HG02759 (cell line): ENCODE results near the gene ZPR1.
"Not testable (repeated sequence)": the region's sequence is repeated elsewhere in the genome, so short reads cannot be mapped to it uniquely, and the experiment has no call there.

Source experiments
- ATAC-seq: cut with Tn5 transposase; IDR thresholded peaks from one replicate; pipeline ENCODE4 v1.9.1; 2021; ENCODE audit warnings: mild to moderate bottlenecking, moderate library complexity; ENCODE audit not compliant: unreplicated experiment

ZPR1 gene

GRCh38 chr11:116825434-116825833 lies 37.6 kb upstream of the ZPR1 start:
- no peak for ATAC-seq

DNA sequence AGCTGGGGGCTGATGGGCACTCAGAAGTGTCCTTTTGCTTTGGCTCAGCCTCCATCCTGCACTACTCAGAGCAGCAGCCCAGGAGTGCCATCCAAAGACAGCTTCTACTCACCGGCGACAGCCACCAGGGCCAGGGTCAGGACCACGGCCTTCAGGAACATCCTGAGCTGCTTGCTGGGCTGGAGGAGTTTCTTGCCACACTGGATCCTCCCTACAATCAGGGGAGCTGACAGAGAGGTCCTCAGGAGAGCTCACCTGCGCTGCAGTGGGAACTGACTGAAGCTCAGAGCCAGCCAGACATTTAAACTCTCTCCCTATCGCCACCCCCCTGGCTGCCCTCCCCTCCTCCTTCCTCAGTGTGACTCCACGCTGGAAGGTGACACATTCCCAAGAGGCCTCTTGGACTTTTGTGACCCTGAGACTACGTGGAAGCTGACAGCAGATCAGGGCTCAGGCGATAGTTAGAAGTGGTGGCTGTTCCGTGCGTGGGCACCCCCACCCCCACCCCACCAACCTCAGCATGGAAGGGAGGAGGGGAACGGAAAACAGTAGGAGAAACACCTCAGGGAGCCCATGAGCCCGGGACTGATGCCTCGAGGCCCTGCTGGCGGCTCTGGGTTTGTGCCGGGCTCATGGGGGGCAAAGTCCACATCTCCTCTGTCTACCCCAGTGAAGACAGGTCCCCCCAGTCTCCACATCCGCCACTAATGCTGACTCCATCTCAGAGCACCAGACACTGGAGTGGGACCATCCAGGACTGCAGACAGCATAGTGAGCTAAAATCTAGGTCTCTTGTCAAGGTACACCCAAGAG lies 35.4 kb upstream of the ZPR1 start, which contains the start of gene APOA4:
TSS of gene APOA4 (minus strand) at position 274 of the 813 bp plus-strand sequence. CDS start at position 161, 113 bp downstream.
- no peak for ATAC-seq

- no peak for ATAC-seq
Observed at GRCh38 chr11:116822575-116822974, 34.8 kb upstream of the ZPR1 start.

- no peak for ATAC-seq
Observed at GRCh38 chr11:116821050-116821918, 33.5 kb upstream of the ZPR1 start.

- ATAC-seq, result no peak
Observed at GRCh38 chr11:116819049-116819448, 31.2 kb upstream of the ZPR1 start.

DNA sequence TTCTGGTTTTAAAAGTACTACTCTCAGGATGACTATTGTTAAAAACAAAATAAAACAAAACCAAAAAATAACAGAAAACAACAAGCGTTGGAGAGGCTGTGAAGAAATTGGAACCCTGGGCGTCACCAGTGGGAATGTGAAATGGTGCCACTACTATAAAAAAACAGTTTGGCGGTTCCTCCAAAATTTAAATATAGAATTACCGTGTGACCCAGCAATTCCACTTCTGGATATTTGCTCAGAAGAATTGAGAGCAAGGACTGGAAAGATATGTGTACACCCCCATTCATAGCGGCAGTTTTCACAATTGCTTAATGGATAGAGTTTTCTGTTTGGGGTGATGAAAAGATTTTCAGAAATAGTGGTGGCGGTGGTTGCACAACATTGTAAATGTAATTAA lies 26.7 kb upstream of the ZPR1 start:
- no peak for ATAC-seq

GRCh38 chr11:116813781-116814471 lies 26.1 kb upstream of the ZPR1 start:
- no peak for ATAC-seq

DNA sequence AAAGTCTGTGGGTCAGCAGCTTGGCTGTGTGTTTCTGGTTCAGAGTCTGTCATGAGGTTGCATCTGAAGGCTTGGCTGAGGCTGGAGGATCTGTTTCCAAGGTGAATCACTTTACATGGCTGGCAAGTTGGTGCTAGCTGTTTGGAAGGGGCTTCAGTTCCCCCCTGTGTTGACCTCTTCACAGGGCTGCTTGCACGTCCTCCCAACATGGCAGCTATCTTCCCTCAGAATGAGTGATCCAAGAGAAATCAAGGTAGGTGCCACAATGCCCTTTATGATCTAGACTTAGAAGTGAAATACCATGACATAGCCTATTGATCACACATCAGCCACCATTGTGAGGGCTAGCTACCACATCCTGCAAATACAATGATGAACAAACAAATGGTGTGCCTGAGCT lies 25.3 kb upstream of the ZPR1 start:
- no peak for ATAC-seq

DNA sequence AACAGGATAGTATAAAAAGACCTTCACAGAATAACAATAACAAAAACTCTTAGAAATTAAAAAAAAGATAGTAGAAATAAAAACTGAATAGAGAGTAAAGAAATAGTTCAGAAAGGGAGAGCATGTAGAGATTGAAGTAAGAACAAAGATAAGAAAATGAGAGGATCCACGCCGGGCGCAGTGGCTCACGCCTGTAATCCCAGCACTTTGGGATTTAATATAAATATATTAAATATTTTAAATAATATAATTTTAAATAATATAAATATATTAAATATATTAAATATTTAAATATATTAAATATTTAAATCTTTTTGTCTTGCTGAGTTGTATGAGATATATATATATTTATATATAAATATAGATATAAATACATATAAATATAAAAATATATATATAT lies 24.3 kb upstream of the ZPR1 start:
- ATAC-seq, result no peak

DNA sequence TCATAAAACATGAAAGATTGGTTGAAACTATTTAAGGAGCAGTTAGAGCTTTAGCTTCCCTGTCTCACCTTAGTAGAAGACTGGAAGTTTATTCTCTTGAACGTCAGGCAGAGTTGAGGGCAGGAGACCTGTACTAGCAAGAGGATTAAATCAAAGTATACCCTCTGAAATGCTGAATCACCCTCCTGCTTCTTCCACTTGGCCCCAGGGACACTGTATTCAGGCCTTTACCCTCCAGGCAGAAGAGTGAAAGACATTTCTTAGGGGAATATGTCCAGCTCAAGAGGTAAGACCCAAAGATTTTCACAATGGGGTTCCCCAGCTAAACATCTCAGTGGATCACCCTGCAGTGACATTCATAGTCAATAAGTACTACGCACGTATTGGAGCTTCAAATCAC lies 23.4 kb upstream of the ZPR1 start:
- ATAC-seq, result no peak

DNA sequence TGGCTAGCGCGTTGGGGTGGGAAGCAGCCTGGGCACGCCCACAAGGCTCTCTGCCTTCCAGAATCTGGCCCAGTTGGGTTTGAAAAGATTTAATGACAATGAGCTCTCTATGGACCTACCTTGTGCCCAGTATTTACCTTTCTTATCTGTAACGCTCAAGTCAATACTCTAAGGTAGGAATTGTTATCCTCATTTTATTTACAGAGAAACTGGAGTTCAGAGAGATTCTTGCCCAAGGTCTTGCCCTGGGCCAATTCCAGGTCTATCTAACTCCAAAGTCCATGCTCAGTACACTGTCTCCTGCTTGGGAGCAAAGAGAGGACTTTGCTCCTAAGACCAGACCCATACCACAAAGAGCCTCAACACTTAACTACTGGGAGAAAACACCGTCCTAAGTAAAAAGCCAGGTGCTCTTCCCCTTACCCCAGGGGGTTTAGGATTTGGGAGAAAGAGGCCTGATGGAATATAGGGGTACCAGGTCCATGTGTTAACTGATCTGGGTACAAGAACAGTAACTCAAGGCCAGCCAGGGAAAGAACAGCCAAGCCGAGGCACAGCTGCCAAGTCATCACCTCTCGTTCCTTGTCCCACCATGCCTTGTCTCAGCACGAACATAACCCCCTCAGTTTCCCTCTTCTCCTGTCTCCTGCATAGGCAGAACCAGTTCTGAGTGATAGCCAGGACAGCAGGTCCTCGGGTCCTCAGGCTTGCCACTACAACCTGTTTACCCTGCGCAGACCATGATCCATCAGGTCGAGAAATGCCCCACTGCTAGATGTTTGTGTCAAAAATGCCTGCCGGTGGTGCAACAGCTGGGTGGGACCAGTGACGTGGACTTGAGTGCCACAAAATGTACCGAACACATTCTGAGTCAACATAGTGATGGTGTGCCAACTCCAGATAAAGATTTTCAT lies 20.7 kb upstream of the ZPR1 start:
- no peak for ATAC-seq

- ATAC-seq, result no peak
Observed at GRCh38 chr11:116807601-116808261, 19.9 kb upstream of the ZPR1 start.

- no peak for ATAC-seq
Observed at GRCh38 chr11:116804001-116804400, 16.2 kb upstream of the ZPR1 start.

DNA sequence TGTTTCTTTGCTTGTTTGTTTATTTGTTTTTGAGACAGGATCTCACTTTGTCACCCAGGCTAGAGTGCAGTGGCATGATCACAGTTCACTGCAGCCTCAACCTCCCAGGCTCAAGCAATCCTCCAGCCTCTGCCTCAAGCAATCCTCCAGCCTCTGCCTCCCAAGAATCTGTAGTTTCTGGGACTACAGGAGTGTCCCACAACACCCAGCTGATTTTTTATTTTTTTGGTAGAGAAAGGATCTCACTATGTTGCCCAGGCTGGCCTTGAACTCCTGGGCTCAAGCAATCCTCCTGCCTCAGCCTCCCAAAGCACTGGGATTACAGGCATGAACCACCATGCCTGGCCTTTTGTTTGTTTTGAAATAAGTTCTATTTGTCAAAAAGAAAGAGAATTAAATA lies 13.8 kb upstream of the ZPR1 start:
- ATAC-seq, result not testable (repeated sequence)

GRCh38 chr11:116800610-116801009 lies 12.8 kb upstream of the ZPR1 start:
- ATAC-seq, result no peak

DNA sequence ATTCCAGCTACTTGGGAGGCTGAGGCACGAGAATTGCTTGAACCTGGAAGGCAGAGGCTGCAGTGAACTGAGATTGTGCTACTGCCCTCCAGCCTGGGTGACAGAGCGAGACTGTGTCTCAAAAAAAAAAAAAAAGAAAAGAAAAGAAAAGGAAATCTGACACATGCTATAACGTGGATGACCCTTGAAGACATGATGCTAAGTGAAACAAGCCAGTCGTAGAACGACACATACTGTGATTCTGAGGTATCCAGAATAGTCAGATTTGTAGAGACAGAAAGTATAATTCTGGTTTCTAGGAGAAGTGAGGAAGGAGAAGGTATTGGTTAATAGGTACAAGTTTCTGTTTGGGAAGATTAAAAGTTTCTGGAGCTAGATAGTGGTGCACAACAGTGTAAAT lies 10.5 kb upstream of the ZPR1 start:
- no peak for ATAC-seq

GRCh38 chr11:116797816-116798215 lies 10.0 kb upstream of the ZPR1 start:
- ATAC-seq, result no peak

DNA sequence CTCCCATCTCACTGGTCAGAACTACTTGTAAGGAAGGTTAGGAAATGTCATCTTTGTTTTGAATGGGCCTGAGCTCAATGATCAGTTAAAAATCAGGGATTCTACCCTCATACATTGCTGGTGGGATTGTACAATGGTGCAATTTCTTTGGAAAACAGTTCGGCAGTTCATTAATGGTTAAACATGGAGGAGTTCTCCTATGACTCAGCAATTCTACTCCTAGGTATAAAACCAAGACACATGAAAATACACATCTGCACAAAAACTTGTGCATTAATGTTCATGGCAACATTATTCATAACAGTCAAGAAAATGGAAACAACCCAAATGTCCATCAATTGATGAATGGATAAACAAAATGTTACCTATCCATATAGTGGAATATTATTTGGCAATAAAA lies 8.7 kb upstream of the ZPR1 start:
- ATAC-seq, result no peak

DNA sequence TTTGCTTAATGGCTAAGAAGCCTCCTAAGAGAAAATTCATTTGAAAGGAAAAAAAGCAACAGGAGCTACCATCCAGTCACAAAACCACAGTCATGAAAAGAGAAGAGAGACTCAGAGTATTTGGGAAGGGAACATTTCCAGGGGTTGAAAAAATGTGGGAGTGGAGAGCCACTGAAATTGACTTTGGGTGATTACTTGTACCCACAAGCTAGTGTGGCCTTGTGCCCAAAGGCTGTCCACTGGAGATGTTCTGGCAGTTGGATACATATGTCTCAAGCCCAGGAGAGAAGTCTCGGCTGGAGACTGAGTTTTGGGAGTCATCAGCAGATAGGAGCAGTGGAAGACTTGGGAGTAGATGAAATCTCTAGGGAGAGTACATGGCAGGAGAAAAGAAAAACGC lies 7.0 kb upstream of the ZPR1 start:
- ATAC-seq, result no peak

- no peak for ATAC-seq
Observed at GRCh38 chr11:116793772-116794097, 5.9 kb upstream of the ZPR1 start.
